Mucosa of descending colon (tissue), 3 donors: ENCODE measurements around the gene CD63. TPM values are rescaled to one million over a fixed set of nuclear protein-coding genes. Genes with fewer than 3 reads are reported as not detected.

Experiments
- ATAC-seq: fragments of 200-7000 bp; cut with Tn5 transposase; one replicate; pipeline ENCODE4 v1.9.1; 2020; ENCODE audit warnings: mild to moderate bottlenecking, moderate library complexity
- DNase-seq, 3 donors: peaks; one replicate each; pipeline ENCODE4 v3.0.0-alpha.2; 2020
- H3K36me3 ChIP-seq: fragments of 200-600 bp; one replicate; pipeline ENCODE4 v1.8.0; 2021; ENCODE audit warnings: low read depth, mild to moderate bottlenecking
- H3K4me1 ChIP-seq: fragments of 200-600 bp; one replicate; pipeline ENCODE4 v1.8.0; 2021; ENCODE audit warnings: low read depth, mild to moderate bottlenecking
- H3K4me3 ChIP-seq: fragments of 200-600 bp; one replicate; pipeline ENCODE4 v1.8.0; 2021; ENCODE audit warnings: mild to moderate bottlenecking
- H3K9me3 ChIP-seq: fragments of 200-600 bp; one replicate; pipeline ENCODE4 v1.8.0; 2021; ENCODE audit warnings: mild to moderate bottlenecking
- intact Hi-C, 2 donors: fragments of 100-400 bp; cut with DNase I in 1 of 2; cut with micrococcal nuclease in 1 of 2; formaldehyde crosslinking; loops; one replicate each; pipeline versions ENCODE4 v1.11.0 to v1.11.1; 2022; cut with DNase I, micrococcal nuclease
- total RNA-seq, 3 donors: library from RNA; stranded (reverse); fragmentation: NEBNext Ultra II Directional in 2 of 3; extraction: Animal tissue kit (Norgen Biotek cat#: 25700) in 2 of 3; gene quantifications; one replicate each; pipeline versions ENCODE4 v1.2.1 to v1.2.4, GENCODE V29; 2021 to 2023
- TF ChIP-seq, protein P1 (sequence below): fragments of 200-600 bp; IDR thresholded peaks from one replicate; pipeline ENCODE4 v1.8.0; 2022; ENCODE audit warnings: antibody characterized with exemption, mild to moderate bottlenecking
- donor health status: DM: no; HTN: no; CAD: no; lungs with moderate emphysema.
- donor health status: DM: no; HTN: no; CAD: no.
- donor health status: DM: no; HTN: yes; CAD: no.

The CD63 gene
- total RNA-seq, 3 donors from 2014 or later: 992 to 1,177 (median 1,016) TPM

DNA sequence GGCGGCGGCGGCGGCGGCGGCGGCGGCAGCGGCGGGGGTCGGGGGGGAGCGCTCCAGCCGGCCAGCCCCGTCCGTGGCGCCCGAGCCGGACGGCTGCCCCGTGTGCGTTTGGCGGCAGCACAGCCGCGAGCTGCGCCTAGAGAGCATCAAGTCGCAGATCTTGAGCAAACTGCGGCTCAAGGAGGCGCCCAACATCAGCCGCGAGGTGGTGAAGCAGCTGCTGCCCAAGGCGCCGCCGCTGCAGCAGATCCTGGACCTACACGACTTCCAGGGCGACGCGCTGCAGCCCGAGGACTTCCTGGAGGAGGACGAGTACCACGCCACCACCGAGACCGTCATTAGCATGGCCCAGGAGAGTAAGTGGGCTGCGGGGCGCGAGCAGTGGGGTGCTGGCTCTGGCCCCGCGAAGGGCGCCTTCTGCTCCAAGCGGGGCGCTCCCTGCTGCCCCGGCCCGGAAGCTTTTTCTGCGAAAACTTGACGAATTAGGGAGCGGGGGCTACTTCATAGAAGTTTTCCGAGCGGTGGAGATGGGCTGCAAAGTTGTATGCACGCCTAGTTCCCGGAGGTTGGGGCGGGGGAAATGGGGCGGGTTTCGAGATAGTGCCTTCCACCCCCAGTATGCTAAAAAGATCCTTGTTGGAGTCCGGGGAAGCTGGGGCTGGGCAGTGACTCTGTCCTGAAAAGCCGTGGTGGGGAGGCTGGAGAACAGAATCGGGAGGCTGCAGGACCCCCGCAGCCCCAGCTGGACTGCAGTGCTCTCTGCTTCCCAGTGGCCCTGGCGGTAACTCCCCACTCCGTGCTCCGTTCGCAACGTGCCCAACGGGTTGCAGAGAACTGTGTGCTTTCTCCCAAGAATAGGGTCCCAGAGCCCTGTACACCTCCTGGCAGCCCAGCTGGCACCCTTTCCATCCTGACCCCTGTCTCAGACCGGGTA is 14.9 kb upstream of the CD63 start:
- intact Hi-C loops: loop anchor here in 1 of 2 donors (5.0 to 10.0 kb wide), 2 partner anchors 51 to 199 kb away; no protein-coding TSS in a partner anchor
- Histone ChIP-seq H3K4me3 (peak overlapping the region; percentile 20), H3K4me1 (peaks cover 9% of the 10 kb centered on the region), H3K9me3 (no peaks in the 10 kb centered on the region), H3K36me3 (no peaks in the 10 kb centered on the region)
- DNase-seq (peak; percentile 61 to 80 (median 73)), ATAC-seq (peak; percentile 66)
- TF ChIP-seq, protein P1, sequence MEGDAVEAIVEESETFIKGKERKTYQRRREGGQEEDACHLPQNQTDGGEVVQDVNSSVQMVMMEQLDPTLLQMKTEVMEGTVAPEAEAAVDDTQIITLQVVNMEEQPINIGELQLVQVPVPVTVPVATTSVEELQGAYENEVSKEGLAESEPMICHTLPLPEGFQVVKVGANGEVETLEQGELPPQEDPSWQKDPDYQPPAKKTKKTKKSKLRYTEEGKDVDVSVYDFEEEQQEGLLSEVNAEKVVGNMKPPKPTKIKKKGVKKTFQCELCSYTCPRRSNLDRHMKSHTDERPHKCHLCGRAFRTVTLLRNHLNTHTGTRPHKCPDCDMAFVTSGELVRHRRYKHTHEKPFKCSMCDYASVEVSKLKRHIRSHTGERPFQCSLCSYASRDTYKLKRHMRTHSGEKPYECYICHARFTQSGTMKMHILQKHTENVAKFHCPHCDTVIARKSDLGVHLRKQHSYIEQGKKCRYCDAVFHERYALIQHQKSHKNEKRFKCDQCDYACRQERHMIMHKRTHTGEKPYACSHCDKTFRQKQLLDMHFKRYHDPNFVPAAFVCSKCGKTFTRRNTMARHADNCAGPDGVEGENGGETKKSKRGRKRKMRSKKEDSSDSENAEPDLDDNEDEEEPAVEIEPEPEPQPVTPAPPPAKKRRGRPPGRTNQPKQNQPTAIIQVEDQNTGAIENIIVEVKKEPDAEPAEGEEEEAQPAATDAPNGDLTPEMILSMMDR: no peak

DNA sequence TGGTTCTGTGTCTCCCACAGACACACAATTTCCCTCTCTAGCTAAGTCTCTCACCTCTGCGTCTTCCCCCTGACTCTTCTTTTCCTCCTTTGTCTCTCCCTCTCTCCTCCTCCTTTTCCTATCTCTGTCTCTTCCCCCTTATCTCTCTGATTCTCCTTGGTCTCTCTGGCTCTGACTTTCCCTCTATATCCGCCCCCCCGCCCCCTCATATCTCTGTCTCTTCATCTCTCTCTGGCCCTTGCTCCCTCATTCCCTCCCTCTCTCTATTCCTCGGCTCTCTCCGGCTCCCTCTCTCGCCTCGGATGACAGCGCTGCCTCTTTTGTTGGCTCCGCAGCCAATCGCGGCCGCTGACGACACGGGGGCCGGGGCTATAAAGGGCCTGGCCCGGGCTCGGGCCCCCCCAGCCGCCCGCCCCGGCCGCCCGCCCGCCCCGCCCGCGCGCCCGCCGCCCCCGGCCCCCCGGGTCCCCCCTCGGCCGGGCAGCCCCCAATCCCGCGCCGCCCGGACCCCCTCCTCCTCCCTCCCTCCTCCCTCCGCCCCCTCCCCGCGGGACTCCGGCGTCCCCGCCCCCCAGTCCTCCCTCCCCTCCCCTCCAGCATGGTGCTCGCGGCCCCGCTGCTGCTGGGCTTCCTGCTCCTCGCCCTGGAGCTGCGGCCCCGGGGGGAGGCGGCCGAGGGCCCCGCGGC is 14.1 kb upstream of the CD63 start, which contains the start of gene GDF11:
GDF11 (plus strand) TSS at position 404 of the 687 bp plus-strand sequence; CDS start at position 599, 195 bp downstream.
- ATAC-seq: peak; percentile 57
- H3K36me3 ChIP-seq: no peaks in the 10 kb centered on the region
- intact Hi-C loops: loop anchor here in 1 of 2 donors (5.0 to 10.0 kb wide), 2 partner anchors 52 to 199 kb away; no protein-coding TSS in a partner anchor
- TF ChIP-seq, protein P1: no peak
- H3K4me3 ChIP-seq: peak within 1 kb of the TSS; percentile 20
- peak; percentile 74 to 83 (median 78) for DNase-seq
- H3K9me3 ChIP-seq: no peaks in the 10 kb centered on the region
- H3K4me1 ChIP-seq: peaks cover 16% of the 10 kb centered on the region

DNA sequence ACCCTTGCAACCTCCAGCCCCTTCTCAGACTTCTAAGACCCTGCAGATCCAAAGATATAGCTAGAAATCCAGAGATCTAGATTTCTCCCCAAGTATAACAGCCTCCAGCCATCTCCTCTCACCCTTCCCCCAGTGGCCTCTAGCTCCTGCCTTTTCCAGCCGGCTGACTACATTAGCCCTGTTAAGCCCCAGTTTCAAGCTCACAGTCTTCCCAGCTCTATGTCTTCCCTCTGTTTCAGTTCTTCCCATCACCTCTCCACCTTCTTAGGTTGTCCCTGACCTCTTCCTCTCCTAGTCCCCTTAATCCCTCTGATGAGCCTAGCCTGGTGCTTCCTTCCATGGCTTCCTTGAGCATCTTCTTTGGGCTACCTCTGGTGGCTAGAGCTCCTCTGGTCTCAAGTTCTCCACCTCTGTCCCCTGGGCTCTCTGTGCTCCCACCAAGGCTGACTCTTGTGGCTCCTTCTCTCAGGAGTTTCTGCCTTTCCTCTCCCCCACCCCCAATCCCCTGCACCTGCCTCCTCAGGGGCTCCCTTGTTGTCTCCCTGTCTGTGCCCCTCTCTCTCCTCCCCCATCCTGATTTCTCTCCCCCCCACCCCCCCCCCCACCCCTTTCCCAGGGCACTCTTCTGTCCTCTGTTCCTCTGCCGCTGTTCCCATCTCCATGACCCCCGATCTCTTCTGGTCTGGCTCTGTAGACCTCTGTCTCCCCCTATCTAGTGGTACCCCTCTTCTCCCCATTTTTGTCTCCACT is 13.3 kb upstream of the CD63 start:
- Histone ChIP-seq H3K9me3 (no peaks in the 10 kb centered on the region), H3K4me3 (no peak overlapping the region), H3K4me1 (peaks cover 19% of the 10 kb centered on the region), H3K36me3 (no peaks in the 10 kb centered on the region)
- DNase-seq (no peak), ATAC-seq (no peak)
- intact Hi-C loops: loop anchor here in 1 of 2 donors (5.0 to 10.0 kb wide), 2 partner anchors 53 to 200 kb away; no protein-coding TSS in a partner anchor
- TF ChIP-seq, protein P1: no peak

DNA sequence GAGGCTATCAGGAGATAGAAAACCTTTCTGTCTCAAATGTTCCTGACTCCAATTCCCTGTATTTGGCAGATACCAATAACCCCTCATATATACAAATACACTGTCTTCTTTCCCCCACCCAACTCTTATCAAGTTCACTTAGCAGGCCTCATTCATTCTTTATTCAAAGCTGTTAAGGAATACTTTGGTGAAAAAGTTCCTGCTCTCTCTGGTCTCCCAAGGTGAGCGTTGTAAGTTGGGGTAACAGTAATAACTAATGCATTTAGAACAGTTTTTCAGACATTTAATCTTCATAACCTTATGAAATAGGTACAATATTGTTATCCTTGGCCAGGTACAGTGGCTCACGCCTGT is 10.2 kb upstream of the CD63 start:
- no peak overlapping the region for H3K4me3 ChIP-seq
- no peak for ATAC-seq
- H3K36me3 ChIP-seq: no peaks in the 10 kb centered on the region
- DNase-seq: no peak
- H3K4me1 ChIP-seq: peaks cover 17% of the 10 kb centered on the region
- TF ChIP-seq, protein P1: no peak
- no peaks in the 10 kb centered on the region for H3K9me3 ChIP-seq
- intact Hi-C loops: loop anchor here in 1 of 2 donors (10.0 kb wide), 1 partner anchor 196 kb away; the partner anchor contains the start of gene DGKA
